GM12878 (cell line): Measurements from ENCODE around the gene UGT1A7. TPM values are rescaled to one million over a fixed set of nuclear protein-coding genes. Genes with fewer than 3 reads are reported as not detected.

ENCODE experiments used
- ATAC-seq: fragments of 200-7000 bp; cut with Tn5 transposase; 3 replicates; pipeline ENCODE4 v1.9.1; 2020; ENCODE audit warnings: mild to moderate bottlenecking, moderate library complexity
- BruUV-seq: library from RNA; stranded (reverse); fragments of 400-500 nt; replicated peaks from 2 replicates; lab custom pipeline; 2021; lab: Mats Ljungman, UMichigan
- CTCF ChIA-PET: fragments of 300-600 bp; sonication (Branson Sonifier 250); formaldehyde crosslinking; extraction: SDS; loops from one replicate; lab custom pipeline; 2021; ENCODE audit warnings: inconsistent platforms; lab: Yijun Ruan, JAX
- POLR2A ChIA-PET: fragments of 350-600 bp; formaldehyde crosslinking; extraction: SDS; loops from one replicate; lab custom pipeline; 2021; ENCODE audit warnings: inconsistent platforms; lab: Charles Lee
- RAD21 ChIA-PET: fragments of 300-600 bp; sonication (Branson Sonifier 250); formaldehyde crosslinking; loops from one replicate; lab custom pipeline; 2023; ENCODE audit warnings: antibody characterized with exemption; ENCODE audit not compliant: unreplicated experiment; lab: Charles Lee
- SMC1A ChIA-PET: fragments of 300-600 bp; sonication (Branson Sonifier 250); formaldehyde crosslinking; loops from one replicate; lab custom pipeline; 2023; ENCODE audit not compliant: unreplicated experiment, uncharacterized antibody; lab: Charles Lee
- DNase-seq: peaks from one replicate; pipeline ENCODE4 v3.0.0-alpha.2; 2011; ENCODE audit warnings: low read depth, low spot score
- FAIRE-seq: peaks from 3 replicates; lab custom pipeline; 2011; peaks lifted over from hg19 to GRCh38; lab: Jason Lieb, UNC
- H2AFZ ChIP-seq: 2 replicates; pipeline ENCODE4 v1.6.0; 2011; ENCODE audit warnings: low read depth, low read length, control low read depth; ENCODE audit not compliant: control insufficient read depth
- H3K27ac ChIP-seq: 2 replicates; pipeline ENCODE4 v1.5.1; 2011; ENCODE audit warnings: control low read depth; ENCODE audit not compliant: control insufficient read depth, insufficient read depth
- H3K27me3 ChIP-seq, 2 experiments: replicated peaks in 1 of 2; 2 replicates each; pipeline versions ENCODE4 v1.6.0 to v1.6.1; 2011; ENCODE audit warnings: low read length in 1 of 2; ENCODE audit not compliant: control insufficient read depth in 2 of 2, insufficient read depth in 2 of 2
- H3K36me3 ChIP-seq, 2 experiments: 2 replicates each; pipeline ENCODE4 v1.5.1; 2011; ENCODE audit warnings: low read length in 1 of 2; ENCODE audit not compliant: control insufficient read depth in 2 of 2, insufficient read depth in 2 of 2
- H3K4me1 ChIP-seq: 2 replicates; pipeline ENCODE4 v1.6.1; 2011; ENCODE audit warnings: mild to moderate bottlenecking, low read length, moderate library complexity, mixed read lengths; ENCODE audit not compliant: control insufficient read depth, insufficient read depth
- H3K4me2 ChIP-seq: 2 replicates; pipeline ENCODE4 v1.6.0; 2011; ENCODE audit warnings: control low read depth; ENCODE audit not compliant: control insufficient read depth, insufficient read depth
- H3K4me3 ChIP-seq: fragments of 200-600 bp; sonication (generic); 2 replicates; pipeline ENCODE4 v1.5.1; 2016
- H3K79me2 ChIP-seq: 2 replicates; pipeline ENCODE4 v1.6.0; 2011; ENCODE audit warnings: low read length; ENCODE audit not compliant: control insufficient read depth, insufficient read depth
- H3K9ac ChIP-seq: 2 replicates; pipeline ENCODE4 v1.8.0; 2011; ENCODE audit warnings: low read length, control low read depth, mixed read lengths; ENCODE audit not compliant: control insufficient read depth, insufficient read depth
- H3K9me3 ChIP-seq: replicated peaks from 3 replicates; pipeline ENCODE4 v1.5.1; 2011; ENCODE audit warnings: mild to moderate bottlenecking, low read length; ENCODE audit not compliant: control insufficient read depth, insufficient read depth
- H4K20me1 ChIP-seq: 2 replicates; pipeline ENCODE4 v1.6.0; 2011; ENCODE audit not compliant: control insufficient read depth, insufficient read depth
- CHD1 ChIP-seq: IDR thresholded peaks from 2 replicates; pipeline ENCODE4 v1.6.1; 2012; ENCODE audit warnings: low read depth, low read length, improper control_type of control experiment
- CREM ChIP-seq: IDR thresholded peaks from 2 replicates; pipeline ENCODE4 v1.6.1; 2014; ENCODE audit warnings: antibody characterized with exemption, low read depth
- FOXM1 ChIP-seq: IDR thresholded peaks from 2 replicates; pipeline ENCODE4 v1.6.1; 2012; ENCODE audit warnings: low read depth, mild to moderate bottlenecking, inconsistent platforms, low read length, moderate library complexity
- IKZF1 ChIP-seq: fragments of 450-650 bp; conservative IDR thresholded peaks from 2 replicates; pipeline ENCODE4 v1.6.1; 2017; ENCODE audit warnings: antibody characterized with exemption, mild to moderate bottlenecking
- JUND ChIP-seq: IDR thresholded peaks from 2 replicates; pipeline ENCODE4 v1.6.1; 2012; ENCODE audit warnings: low read depth, mild to moderate bottlenecking, low read length, improper control_type of control experiment, moderate library complexity
- LARP7 ChIP-seq: fragments of 450-650 bp; IDR thresholded peaks from 2 replicates; pipeline ENCODE4 v1.6.1; 2017; ENCODE audit warnings: mild to moderate bottlenecking
- MYC ChIP-seq: IDR thresholded peaks from 2 replicates; pipeline ENCODE4 v1.6.1; 2011; ENCODE audit warnings: mild to moderate bottlenecking, low read length, moderate library complexity, inconsistent platforms; ENCODE audit not compliant: insufficient read depth, insufficient replicate concordance, insufficient read length, severe bottlenecking
- NFYA ChIP-seq: IDR thresholded peaks from 2 replicates; pipeline ENCODE4 v1.6.1; 2011; ENCODE audit warnings: low read depth, mild to moderate bottlenecking, low read length, improper control_type of control experiment, borderline replicate concordance
- PAX8 ChIP-seq: fragments of 450-650 bp; IDR thresholded peaks from 2 replicates; pipeline ENCODE4 v1.6.1; 2017; ENCODE audit warnings: mild to moderate bottlenecking, moderate library complexity
- RELA ChIP-seq: fragments of 450-650 bp; IDR thresholded peaks from 2 replicates; pipeline ENCODE4 v1.8.0; 2014; ENCODE audit warnings: borderline replicate concordance; ENCODE audit not compliant: partially characterized antibody
- SRF ChIP-seq, 2 experiments: IDR thresholded peaks; 2 replicates each; pipeline ENCODE4 v1.6.1; 2011; ENCODE audit warnings: low read depth in 2 of 2, low read length in 2 of 2, mild to moderate bottlenecking in 1 of 2, moderate library complexity in 1 of 2
- TAF1 ChIP-seq: IDR thresholded peaks from 2 replicates; pipeline ENCODE4 v1.6.1; 2011; ENCODE audit warnings: mild to moderate bottlenecking, low read depth, low read length, borderline replicate concordance
- ZNF207 ChIP-seq: fragments of 450-650 bp; IDR thresholded peaks from 2 replicates; pipeline ENCODE4 v1.6.1; 2014; ENCODE audit warnings: antibody characterized with exemption, mild to moderate bottlenecking, borderline replicate concordance
- ZNF274 ChIP-seq: IDR thresholded peaks from one replicate; pipeline ENCODE4 v1.8.0; 2011; ENCODE audit not compliant: insufficient read length, insufficient read depth
- ZNF384 ChIP-seq: IDR thresholded peaks from 2 replicates; pipeline ENCODE4 v1.6.1; 2012; ENCODE audit warnings: low read depth, mild to moderate bottlenecking, low read length, improper control_type of control experiment, borderline replicate concordance
- WGBS: methylation state at CpG from one replicate; pipeline ENCODE4 v1.1.6; 2016; ENCODE audit warnings: low lambda C conversion rate; ENCODE audit not compliant: insufficient replicate concordance, insufficient coverage; ENCODE audit errors: missing lambda C conversion rate; 5-methylcytosine and 5-hydroxymethylcytosine counted together
- in situ Hi-C: fragments of 300-500 bp; cut with MboI; formaldehyde crosslinking; loops from 9 replicates; pipeline ENCODE4 v1.14.3; 2018; ENCODE audit warnings: mixed read lengths
- intact Hi-C: fragments of 100-400 bp; cut with micrococcal nuclease; formaldehyde crosslinking; loops from one replicate; pipeline ENCODE4 v1.14.2; 2022; ENCODE audit not compliant: unreplicated experiment
- polyA plus RNA-seq, 11 experiments: library from polyadenylated mRNA; depleted of rRNA in 4 of 11; unstranded in 6 of 11; stranded (reverse) in 5 of 11; fragments of >200 nt; fragmentation: Nextera tagmentation in 4 of 11; fragmentation: Illumina TruSeq in 1 of 11; extraction: Ambion mirVana in 4 of 11; extraction: Trizol in 1 of 11; gene quantifications; 1 replicate in 1 of 11; 2 replicates in 10 of 11; pipeline versions ENCODE4 v1.2.1 to v1.2.3, GENCODE V29; 2011 to 2016; ENCODE audit warnings: inconsistent platforms in 2 of 11, missing spikeins in 2 of 11, low read depth in 1 of 11
- total RNA-seq, 4 experiments: library from RNA; depleted of rRNA in 3 of 4; stranded (reverse); fragments of >200 nt in 3 of 4; fragmentation: Illumina TruSeq in 1 of 4; extraction: Trizol in 1 of 4; gene quantifications; 2 replicates each; pipeline versions ENCODE4 v1.2.1 to v1.2.3, GENCODE V29; 2013 to 2021
- TF ChIP-seq, protein P1 (sequence below): IDR thresholded peaks from 2 replicates; pipeline ENCODE4 v1.6.1; 2011; ENCODE audit warnings: borderline replicate concordance, low read depth, mild to moderate bottlenecking, moderate library complexity, low read length; ENCODE audit not compliant: insufficient read depth, poor library complexity, severe bottlenecking

Gene UGT1A7
- total and polyA plus RNA-seq, 10 of the 15 experiments (the other 5 are each of a cell fraction or from before 2014, with no cell fraction given): not detected

DNA sequence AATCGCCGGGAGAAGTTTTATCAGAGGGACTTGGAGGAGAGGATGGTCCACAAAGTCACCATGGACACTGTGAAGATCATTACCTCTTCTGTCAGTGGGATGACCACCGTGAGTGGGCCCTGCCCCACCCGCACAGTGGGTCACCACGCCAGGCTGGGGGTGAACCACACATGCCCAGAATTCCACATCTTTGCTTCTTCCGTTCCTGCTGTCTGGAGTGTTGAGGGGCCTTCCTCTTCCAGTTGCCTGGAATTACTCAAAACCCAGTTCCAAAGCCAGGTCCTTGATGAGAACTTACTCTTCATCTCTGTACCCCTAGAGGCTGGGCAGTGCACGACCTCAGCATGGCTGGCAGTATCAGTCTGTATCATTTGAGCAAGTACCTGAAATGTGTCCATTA is 118.5 kb downstream of the UGT1A7 start:
- in situ Hi-C loops (no loop called here), intact Hi-C loops (no loop called here)
- H3K9me3 ChIP-seq: no peaks in the 10 kb centered on the region
- CTCF ChIA-PET: no interaction called here
- DNase-seq (no peak), ATAC-seq (no peak), FAIRE-seq (no peak)
- RAD21 ChIA-PET: no interaction called here
- POLR2A ChIA-PET: no interaction called here
- 15% methylated on average over 7 of the region's 7 CpGs for WGBS
- no peak overlapping the region for H3K4me2 ChIP-seq
- H2AFZ ChIP-seq: no peak overlapping the region
- H4K20me1 ChIP-seq: no peaks in the 10 kb centered on the region
- no peaks in the 10 kb centered on the region for H3K36me3 ChIP-seq
- no peaks in the 10 kb centered on the region for H3K4me1 ChIP-seq
- no peak for TF ChIP-seq NFYA
- no peak for TF ChIP-seq PAX8
- TF ChIP-seq CREM: no peak
- TF ChIP-seq JUND: no peak
- TF ChIP-seq IKZF1: no peak
- TF ChIP-seq, protein P1, sequence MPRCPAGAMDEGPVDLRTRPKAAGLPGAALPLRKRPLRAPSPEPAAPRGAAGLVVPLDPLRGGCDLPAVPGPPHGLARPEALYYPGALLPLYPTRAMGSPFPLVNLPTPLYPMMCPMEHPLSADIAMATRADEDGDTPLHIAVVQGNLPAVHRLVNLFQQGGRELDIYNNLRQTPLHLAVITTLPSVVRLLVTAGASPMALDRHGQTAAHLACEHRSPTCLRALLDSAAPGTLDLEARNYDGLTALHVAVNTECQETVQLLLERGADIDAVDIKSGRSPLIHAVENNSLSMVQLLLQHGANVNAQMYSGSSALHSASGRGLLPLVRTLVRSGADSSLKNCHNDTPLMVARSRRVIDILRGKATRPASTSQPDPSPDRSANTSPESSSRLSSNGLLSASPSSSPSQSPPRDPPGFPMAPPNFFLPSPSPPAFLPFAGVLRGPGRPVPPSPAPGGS: no peak
- no peak for TF ChIP-seq TAF1
- no peak for TF ChIP-seq CHD1
- no peak for TF ChIP-seq MYC
- TF ChIP-seq ZNF384: no peak
- TF ChIP-seq ZNF274: no peak
- no peak for TF ChIP-seq LARP7
- no peak for TF ChIP-seq ZNF207
- TF ChIP-seq FOXM1: no peak
- no peak for TF ChIP-seq SRF (IDR thresholded peaks at IDR 0.05; ENCODE audit: low read depth in 2 of 2, low read length in 2 of 2)
- no peak for TF ChIP-seq RELA
- H3K27me3 ChIP-seq: no peaks in the 10 kb centered on the region; a peak in 1 of 4 replicates
- H3K79me2 ChIP-seq: no peaks in the 10 kb centered on the region
- BruUV-seq: no TSS peak
- H3K9ac ChIP-seq: no peak overlapping the region
- H3K4me3 ChIP-seq: no peak overlapping the region
- SMC1A ChIA-PET: no interaction called here
- H3K27ac ChIP-seq: no peak overlapping the region
